Hepatic stellate cell (primary cell): ENCODE data around the gene GLYR1.
"Not testable (repeated sequence)": the region's sequence is repeated elsewhere in the genome, so short reads cannot be mapped to it uniquely, and the experiment has no call there.

Source experiments
- DNase-seq: peaks from one replicate; pipeline ENCODE4 v3.0.0; 2011; ENCODE audit warnings: low spot score

GLYR1 gene

DNA sequence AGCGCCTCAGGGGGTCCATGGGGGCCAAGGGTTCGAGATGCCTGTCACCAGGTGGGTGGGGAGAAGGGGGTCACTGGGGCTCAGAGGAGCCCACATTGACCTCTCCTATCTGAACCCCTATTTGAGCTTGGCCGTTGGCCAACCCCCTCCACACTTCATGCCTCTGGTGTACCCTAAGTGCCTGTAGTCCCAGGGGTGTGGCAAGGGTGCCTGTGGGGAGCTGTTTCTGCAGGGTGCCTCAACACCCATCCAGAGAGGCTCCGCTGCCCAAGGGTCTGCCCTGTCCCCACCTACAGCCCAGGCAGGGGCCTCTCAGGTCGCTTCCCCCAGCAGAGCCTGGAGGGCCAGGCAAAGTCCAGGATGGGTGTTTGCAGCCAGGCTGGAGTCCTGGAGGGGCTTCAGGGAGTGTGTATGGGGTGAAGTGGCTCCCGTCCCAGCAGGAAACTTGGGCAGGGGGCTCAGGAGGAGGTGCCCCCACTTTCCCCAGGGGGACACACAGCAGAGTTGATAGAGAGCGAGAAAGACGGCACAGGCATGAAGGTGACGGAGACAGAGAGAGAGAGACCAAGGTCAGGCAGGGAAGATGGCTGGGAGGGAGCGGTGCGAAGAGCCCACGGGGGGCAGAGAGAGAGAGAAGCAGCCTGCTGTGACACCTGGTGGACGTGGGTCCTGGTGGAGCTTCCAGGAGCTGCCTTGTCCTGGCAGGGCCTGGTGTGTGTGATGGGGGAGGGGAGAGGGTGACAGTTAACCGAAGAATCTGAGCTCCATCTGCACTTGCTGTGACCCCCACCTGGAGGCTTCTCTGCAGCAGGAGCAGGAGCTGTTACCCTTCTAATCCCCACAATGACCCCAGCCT lies 59.2 kb downstream of the GLYR1 start, which contains the start of gene SEPTIN12:
Gene SEPTIN12, minus strand, starts transcription at position 719 of the 856 bp plus-strand sequence. Its CDS starts 700 bp downstream, at position 19.
- DNase-seq: no peak

DNA sequence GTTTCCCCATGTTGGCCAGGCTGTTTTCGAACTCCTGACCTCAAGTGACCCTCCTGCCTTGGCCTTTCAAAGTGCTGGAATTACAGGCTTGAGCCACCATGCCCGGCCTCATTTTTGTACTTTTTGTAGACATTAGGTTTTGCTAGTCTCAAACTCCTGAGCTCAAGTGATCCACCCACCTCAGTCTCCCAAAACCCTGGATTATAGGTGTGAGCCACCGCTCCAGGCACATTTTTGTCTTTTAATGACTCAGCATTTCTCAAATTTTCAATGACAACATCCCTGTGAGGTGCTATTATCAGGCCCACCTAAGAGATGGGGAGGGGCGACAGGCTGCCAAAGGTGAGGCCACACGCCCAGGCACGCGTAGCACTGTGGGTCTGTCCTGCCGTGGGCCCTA lies 60.0 kb downstream of the GLYR1 start:
- no peak for DNase-seq

DNA sequence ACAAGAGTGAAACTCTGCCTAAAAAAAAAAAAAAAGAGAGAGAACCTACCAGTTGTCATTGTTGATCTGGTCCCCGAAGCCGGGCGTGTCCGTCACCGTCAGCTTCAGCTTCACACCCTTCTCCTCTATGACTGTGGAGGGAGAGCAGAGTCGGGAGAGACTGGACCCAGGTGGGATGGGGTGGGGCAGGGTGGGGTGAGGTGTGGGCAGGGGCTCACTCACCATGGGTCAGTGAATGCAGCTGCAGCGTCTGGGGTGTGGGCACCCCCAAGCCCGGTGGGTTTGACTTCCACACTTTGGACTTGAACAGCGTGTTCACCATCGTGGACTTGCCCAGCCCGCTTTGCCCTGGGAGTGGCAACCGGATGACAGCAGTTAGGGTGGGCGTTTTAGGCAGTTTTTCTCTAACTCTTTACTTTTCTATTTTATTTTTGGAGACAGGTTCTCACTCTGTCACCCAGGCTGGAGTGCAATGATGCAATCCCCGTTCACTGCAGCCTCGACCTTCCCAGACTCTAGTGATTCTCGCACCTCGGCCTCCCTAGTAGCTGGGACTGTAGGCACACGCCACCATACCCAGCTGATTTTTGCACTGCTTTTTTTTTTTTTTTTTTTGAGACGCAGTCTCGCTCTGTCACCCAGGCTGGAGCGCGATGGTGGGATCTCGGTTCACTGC lies 61.2 kb downstream of the GLYR1 start:
- no peak for DNase-seq

DNA sequence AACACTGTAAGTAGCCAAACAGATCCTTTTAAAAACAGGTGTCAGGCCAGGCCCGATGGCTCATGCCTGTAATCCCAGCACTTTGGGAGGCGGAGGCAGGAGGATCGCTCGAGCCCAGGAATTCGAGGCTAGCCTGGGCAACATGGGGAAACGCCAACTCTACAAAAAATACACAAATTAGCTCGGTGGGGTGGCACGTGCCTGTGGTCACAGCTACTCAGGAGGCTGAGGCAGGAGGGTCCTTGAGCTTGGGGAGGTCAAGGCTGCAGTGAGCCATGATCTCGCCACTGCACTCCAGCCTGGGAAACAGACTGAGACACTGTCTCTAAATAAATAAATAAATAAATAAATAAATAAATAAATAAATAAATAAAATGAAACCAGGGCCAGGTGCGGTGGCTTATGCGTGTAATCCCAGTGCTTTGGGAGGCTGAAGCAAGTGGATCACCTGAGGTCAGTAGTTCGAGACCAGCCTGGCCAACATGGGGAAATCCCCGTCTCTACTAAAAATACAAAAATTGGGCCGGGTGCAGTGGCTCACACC lies 62.6 kb downstream of the GLYR1 start:
- DNase-seq: not testable (repeated sequence)

DNA sequence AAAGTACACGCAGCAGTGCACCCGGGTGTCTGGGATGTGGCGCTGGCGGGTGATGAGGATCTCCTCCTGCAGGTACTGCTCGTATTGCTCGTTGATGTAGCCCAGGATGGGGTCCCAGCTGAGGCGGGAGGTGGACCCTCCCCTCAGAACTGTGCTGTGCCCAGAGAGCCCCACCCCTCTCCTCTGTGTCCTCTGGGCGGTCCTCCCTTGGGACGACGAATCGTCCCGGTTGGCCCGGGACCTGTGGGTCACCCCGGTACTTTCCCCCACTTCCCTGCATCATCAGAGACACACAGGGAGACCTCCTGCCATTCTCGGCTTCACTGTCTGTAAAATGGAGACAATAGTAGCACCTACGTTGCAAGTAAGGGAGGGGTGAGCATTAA lies 63.1 kb downstream of the GLYR1 start:
- DNase-seq: no peak

DNA sequence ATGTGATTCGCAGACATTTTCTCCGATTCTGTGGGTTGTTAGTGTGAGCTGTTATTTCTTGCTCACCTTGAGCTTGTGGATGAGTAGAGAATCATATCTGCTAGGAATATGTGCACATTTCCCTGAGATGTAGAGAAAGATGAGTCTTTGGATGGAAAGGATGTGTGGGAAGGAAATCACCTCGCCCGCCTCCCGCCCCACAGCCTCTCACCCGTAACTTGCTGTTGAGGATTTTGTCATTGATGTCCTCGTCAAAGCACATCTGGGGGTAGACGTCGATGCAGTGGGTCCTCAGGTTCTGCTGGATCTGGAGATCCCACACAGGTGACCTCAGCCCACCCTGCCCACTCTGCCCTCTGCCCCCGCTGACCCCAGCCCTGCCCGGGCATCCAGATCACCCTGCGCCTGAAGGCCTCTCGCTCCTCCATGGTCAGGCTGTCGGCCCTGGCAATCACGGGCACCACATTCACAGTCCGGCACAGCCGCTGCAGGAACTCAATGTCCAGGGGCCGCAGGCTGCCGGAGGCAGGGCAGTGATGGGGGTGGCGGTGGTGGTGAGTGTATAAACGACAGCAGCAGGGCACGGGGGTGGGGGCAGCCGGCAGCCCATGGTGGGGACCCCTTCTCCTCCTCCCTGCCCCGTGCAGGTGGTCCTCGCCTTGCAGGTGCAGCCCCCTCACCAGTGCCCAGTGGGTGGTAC lies 63.7 kb downstream of the GLYR1 start:
- DNase-seq: no peak

DNA sequence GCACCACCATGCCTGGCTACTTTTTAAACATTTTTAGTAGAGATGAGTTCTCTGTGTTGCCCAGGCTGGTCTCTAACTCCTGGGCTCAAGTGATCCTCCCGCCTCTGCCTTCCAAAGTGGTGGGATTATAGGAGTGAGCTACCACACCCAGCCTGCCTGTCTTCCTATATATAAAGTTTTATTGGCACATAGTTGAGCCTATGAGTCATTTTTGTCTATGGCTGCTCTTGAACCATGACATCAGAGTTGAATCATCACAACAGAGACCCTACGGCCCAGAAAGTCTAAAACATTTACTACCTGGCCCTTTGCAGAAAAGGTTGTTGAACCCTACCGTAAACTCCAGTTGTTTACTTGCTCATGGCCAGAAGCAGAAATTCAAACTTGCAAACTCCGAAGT lies 66.9 kb downstream of the GLYR1 start:
- no peak for DNase-seq

DNA sequence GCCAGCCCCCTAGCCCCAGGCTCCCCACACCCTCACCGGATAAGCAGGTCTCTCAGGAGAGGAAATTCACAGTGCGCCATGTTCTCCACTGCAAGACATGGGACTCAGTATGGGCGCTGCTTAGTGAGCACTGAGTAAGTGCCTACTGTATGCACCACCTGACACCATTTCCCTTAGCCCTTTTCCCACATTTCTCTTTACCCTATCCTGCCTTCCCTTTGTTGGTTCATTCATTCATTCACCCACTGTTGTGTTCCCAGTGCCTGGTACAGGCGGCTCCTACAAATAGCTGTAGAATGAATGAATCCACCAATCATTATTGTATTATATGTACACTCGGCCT lies 69.1 kb downstream of the GLYR1 start:
- no peak for DNase-seq

DNA sequence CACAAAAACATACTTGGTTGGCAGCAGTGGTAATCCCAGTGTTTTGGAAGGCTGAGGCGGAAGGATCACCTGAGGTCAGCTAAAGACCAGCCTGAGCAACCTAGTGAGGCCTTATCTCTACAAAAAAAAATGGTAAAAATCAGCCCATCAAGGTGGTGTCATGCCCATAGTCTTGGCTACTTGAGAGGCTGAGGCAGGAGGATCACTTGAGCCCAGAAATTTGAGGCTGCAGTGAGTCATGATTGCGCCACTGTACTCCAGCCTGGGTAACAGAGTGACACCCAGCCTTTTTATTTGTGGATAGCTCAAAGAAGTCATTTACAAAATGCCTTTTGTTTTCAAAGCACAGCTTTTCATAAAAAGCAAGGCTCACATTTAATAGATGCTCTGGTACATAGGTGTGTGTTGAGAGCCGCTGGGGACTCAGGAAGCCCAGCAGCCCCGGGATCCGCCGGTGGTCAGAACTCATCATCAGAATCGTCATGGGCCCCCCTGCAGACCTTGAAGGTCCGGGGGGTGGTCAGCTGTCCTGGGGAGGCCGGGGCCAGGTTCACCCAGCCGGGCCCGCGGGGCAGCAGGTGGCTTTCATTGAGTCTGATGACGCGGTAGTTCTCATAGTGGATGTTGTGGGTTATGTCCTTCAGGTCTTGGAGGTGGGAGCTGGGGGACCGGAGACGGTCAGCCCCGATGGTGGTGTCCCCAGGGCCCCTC lies 69.6 kb downstream of the GLYR1 start:
- no peak for DNase-seq

DNA sequence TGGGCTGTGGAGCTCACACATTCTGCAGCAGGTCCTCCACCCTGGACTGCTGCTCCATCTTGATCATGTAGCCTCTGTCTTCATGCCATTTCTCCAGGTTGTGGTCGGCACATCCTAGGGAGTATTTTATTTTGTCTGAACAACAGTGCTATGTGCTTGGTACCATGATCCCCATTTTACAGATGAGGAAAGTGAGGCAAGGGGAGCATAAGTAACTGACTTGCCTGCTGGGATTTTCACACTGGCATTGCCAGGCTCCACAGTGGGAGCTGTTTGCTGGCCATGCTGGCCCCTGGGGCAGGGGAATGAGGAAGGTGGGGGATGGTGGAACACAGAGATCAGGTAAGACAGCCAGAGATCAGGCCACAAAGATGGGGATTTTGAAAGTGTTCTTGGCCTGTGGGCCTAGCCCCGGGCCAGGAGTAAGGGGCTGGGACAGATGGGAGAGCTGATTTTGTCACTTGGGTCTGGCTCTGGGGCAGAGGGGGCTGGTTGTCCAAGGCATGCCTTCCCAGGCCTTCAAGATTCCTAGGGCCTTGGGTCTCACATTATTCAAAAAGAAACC lies 70.9 kb downstream of the GLYR1 start:
- DNase-seq: no peak

DNA sequence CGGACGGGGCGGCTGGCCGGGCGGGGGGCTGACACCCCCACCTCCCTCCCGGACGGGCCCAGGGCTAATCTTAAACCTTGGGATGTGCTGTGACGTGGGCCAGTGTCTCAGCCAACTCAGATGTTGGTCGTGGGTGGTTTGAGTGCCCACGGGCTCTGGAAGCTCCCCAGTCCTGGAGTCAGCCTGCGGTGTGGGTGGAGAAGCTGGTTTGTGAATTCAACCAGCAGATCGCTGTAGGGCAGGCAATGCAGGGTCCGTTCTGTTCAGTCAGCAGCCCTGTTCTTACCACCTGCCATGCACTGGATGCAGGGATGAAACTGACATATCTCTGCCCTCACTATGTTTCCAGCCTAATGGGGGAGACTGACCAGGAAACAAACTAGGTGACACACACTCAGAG lies 72.1 kb downstream of the GLYR1 start:
- DNase-seq: no peak

DNA sequence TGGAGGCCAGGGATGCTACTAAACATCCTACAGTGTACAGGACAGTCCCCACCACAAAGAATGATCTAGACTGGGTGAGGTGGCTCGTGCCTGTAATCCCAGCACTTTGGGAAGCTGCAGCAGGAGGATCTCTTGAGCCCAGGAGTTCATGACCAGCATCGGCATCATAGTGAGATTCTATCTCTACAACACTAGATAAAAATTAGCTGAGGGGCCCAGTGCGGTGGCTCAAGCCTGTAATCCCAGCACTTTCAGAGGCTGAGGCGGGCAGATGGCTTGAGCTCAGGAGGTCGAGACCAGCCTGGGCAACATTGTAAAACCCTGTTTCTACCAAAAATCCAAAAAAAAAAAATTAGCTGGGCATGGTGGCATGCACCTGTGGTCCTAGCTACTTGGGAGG lies 74.7 kb downstream of the GLYR1 start:
- no peak for DNase-seq

DNA sequence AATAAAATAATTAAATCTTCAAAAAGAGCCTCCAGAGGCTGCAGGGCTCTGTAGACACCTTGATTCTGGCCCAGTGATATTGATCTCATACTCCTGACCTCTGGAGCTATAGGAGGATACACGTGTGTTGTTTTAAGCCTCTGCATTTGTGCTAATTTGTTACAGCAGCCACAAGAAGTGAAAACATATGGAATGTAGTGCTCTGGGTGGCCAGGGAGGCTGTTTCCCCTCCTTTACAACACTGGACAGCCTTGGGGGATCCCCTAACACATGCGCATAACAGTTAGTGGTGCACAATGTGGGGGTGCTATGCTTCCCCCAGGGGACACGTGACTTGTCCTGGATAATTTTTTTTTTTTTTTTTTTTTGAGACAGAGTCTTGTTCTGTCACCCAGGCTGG lies 75.4 kb downstream of the GLYR1 start:
- no peak for DNase-seq

DNA sequence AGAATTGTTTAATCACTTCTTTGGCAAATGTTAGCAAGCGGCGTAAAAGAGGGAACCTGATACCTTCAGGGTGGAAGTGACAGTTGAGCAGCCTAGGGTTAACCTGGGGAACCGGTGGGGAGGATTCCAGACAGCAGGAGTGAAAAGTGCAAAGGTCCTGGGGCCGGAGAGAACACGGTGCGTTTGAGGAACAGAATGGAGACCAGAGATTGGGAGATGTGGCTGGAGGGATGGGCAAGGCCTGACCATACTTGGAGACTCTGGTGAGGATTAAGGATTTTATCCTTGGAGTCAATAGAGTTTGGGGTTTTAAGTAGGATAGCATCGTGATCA lies 77.8 kb downstream of the GLYR1 start:
- no peak for DNase-seq

DNA sequence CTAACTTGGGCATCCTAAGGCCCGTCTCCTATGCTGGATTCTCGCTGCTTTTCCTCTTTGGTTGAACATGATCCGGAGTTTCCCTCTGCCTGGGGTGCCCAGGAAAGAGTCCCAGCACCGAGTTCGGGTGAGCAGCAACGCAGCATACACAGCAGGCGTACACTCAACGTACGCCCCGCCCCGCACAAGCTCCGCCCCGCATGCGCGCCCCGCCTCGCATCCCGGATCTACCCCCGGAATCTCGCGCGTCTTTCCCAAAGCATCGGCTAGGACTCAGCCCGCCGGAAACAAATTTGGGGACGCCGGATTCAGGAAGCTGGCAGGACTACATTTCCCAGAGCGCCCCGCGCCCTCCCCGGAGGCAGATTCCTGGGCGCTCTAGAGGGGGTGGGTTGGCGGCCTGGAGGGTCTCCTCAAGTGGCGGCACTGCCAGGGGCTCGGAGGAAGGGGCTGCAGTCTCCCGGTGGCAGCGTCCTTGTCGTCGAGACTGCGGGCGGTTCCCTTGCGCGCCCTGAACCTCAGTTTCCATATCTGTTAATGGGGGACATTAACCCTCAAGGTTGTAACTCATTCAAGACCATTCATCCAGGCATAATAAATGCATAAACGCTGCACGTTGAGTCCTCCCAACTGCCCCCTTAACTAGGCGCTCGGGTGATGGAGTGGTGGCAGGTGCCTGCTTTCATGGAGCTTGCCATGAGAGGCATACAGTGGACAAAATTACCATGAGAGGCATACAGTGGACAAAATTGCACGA lies 78.4 kb downstream of the GLYR1 start:
- peak; percentile 98 for DNase-seq

DNA sequence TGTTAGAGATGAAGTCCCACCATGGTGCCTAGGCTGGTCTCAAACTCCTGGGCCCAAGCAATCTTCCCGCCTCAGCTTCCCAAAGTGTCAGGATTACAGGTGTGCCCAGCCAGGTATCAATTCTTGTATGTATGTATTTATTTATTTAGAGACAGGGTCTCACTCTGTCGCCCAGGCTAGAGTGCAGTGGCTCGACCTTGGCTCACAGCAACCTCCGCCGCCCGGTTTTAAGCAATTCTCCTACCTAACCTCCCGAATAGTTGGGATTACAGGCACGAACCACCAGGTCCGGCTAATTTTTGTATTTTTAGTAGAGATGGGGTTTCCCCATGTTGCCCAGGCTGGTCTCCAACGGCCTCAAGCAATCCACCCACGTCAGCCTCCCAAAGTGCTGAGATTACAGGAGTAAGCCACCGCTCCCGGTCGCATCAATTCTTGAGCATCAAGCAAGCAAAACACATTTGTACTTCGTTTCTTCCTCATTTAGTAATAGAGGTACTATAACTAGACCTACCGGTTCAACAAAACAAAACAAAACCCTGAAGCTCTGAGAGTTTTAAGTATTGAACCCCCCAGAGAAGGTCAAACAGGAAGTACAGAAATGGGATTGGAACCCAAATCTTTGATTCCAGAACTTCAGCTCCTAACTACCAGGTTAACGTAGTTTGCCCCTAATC lies 79.1 kb downstream of the GLYR1 start:
- DNase-seq: no peak

DNA sequence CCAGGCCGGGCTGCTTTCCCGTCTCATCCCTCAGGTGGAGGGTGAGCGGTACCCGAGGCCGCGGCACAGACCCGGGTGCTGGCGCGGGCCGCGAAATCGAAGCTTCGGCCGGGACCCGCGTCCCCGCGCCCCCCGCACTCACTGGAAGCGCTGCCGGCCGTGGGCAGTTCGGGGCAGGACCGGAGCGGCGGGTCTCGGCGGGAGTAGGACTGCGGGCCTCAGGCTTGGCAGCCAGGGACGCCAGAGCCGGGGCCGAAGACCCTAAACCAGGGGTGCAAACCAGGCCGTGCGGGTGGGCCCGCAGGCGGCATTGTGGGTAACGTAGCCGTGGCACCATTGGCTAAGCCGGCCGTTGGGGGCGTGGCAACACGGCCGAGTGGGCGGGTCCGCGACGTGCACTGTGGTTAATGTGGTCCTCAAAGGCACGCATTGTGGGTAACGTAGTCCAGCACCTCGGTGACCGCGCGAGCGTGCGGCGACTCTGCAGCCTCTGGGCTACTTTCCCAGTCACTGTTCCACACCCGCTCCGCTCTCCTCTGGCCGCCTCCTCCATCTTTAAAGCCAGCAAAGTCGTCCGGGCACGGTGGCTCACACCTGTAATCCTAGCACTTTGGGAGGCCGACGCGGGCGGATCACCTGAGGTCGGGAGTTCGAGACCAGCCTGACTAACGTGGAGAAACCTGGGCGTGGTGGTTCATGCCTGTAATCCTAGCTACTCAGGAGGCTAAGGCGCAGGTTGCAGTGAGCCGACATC lies 80.0 kb downstream of the GLYR1 start, which contains the start of gene ZNF500:
Gene ZNF500, minus strand, starts transcription at position 288 of the 754 bp plus-strand sequence. CDS start 1,184 bp downstream, outside the sequence.
- peak; percentile 98 for DNase-seq

DNA sequence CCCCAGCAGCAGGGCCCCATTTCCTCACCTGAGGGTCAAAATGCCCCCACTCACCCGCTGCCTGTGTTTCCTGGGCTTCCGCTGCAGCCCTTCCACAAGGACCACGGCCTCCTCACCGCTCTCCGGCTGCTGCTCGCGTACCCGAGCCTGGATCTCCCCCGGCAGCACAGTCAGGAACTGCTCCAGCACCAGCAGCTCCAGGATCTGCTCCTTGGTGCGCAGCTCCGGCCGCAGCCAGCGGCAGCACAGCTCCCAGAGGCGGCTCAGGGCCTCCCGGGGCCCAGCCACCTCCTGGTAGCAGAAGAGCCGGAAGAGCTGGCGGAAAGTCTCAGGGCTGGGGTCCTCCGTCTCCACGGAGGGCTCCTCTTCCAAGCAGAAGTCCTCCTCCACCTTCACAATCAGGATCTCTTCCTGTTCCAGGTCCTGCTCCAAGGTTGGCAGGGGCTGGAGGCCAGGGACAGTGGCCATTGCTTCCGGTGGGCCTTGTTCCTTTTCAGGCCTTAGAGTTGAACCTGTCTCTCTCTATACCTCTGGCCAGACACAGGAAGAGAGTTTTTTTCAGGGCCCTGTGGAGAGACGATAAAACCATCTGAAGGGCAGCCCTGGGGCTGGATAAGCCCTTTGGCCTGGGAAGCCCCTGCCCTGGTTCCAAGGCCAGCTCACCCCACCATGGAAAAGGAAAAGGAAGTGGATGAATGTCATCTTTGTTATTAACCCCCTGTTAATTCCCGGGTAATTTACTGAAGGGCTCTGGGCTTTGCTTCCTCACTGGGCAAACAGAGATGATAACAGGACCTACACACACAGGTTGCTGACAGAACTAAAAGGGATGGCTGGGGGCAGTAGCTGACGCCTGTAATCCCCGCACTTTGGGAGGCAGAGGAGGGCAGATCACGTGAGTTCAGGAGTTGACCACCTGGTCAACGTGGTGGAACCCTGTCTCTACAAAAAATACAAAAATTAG lies 81.3 kb downstream of the GLYR1 start:
- DNase-seq: no peak
